Inflammatory macrophage (primary cell): ENCODE measurements around the gene CAMKMT.

Experiments
- DNase-seq, 2 donors: peaks; one replicate each; pipeline ENCODE4 v3.0.0-alpha.2; 2020 to 2022

The CAMKMT gene

GRCh38 chr2:44805401-44806235 lies 443.9 kb downstream of the CAMKMT start:
- no peak for DNase-seq

DNA sequence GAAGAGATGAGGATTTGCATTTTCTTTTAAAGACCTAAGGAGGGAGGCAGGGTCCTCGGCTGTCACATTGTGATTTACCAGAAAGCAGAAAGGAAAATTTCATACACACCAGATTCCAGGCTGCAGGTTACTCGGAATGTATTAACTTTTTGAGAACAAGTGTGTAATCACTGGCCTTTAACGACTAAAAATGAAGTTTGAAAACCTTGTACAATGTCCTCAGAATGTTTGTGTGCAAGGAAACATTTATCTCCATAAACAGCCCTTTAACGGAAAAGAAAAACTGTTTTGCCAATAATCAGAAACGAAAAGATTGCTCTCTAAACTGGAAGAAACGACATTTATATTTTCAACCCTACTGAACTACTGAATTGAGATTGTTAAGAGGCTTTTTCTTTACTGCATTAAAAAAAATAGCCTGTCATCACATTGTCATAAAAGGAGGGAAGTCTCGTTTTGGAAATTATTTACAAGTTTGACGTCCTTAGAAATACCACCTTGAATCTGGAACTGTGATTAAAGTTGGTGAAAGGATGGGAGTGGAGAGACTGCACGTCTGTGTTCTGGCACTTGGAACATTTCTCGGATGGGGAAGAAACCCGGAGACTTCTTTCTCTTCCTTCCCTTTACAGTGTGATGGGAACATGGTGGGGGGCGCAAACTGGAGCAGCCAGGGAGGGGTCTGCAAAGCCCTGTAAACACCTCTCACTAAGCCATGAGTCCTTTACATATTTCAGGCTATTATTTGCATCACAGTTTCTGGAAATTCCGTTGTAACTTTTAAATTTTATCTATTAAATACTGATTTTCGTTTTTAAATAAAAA lies 445.7 kb downstream of the CAMKMT start:
- no peak for DNase-seq

DNA sequence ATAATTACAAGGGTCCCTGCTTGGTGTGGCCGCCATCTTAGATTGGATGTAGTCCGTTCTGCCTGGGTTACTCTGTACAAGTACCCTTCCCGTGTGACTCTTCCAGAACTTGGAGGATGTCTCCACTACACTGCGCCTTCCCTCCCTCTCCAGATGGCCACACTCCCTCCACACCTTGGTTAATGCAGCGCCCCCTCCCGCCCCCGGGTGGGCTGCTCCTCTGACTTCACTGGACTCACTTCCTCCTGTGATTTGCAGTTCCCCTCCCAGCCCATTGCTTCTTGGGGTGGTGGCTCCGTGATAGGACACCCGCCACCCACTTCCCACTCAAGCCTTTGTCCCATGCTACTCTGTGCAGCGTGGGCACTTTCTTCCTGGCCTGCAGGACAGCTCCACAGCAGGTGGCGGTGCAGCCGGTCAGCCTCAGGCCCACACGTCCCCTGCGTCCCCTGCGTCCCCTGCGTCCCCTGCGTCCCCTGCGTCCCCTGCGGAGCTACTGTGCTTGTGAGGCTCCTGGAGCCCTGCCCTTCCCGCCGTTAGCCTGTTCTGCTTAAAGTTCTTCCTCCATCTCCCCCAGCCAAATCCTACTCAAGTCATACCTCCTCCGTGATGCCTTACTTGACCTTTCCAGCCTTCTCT lies 449.3 kb downstream of the CAMKMT start:
- DNase-seq: no peak

DNA sequence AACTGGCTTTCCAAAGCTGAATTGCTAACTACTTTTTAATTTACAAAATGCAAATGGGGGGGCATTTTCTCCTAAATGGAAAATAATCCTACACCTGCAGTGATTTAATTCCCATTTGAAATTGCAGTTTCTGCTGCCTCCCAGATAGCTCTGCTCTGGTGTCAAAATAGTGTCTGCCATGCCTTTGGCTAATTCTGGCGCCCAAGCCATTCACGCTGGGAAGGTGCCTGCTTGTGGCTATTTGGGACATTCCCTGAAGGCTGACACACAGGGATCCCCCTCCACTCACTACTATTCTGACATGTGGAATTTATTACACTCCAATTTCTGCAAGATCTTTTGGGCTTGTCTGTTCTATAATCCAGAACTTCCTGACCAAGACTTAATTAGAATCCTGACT lies 451.4 kb downstream of the CAMKMT start:
- no peak for DNase-seq

DNA sequence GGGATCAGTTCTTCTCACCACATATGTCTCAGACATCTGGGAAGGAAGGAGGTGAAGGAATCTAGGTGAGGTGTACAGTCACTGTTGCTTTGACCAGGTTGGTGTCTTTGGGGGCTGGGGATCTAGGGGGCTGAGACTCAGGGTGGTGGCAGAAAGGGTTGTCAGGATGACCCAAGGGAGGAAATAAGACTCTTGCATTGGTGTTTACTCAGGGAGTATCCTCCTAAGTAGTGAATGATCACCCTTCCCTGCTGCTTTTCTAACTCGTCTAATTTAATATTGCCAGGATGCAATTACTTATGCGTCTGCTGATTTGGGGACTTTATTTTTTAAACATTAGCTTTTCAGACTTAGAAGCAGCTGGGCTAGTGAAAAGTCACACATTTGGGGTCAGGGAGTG lies 451.9 kb downstream of the CAMKMT start:
- DNase-seq: no peak

DNA sequence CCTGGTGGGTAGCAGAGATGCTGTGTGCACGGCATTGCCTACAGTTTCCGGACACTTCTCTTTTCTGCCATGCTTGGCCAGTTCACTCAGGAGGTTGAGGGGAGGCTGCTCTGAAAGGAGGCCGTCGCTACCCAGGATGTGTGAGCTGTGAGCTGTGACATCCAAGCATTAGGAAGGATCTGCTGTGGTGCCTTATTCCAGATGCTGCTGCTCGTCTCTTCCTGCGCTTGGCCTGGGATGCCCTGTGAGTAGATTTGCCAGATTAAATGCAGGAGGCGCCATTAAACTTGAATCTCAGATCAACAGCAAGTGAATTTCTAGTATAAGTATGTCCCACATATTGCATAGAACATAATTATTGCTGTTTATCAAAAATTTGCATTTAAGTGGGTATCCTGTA lies 455.5 kb downstream of the CAMKMT start:
- DNase-seq: no peak

DNA sequence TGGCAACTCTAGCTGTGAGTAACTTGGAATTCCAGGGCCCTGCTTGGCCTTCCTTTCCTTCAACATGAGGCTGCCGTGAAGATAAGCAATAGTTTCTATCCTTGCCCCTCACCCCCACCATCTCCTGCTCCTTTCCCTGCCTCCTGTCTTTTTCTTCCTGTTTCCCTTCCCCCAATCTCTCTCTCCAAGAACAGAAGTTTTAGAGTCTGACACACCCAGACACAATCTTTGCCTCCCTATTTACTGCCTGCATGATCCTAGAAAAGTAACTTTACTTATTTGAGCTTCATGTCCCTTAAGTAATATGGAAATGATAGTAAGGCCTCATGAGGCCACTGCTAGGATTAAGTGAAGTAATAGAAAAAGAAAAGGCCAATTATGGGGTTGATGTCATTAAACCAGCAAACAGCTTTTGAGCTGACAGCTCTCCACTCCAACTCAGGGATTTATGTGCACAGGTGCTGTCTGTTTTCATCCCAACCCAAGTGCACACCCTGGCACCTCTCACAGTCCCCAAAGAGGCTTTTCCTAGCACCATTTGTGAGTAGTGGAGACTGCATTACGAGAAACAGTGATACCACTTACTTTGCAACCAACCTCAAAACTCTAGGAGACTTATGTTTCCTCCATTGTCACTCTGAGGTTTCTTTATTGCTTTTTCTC lies 456.1 kb downstream of the CAMKMT start:
- DNase-seq: no peak

- no peak for DNase-seq
Measured at GRCh38 chr2:44819061-44819460, 457.3 kb downstream of the CAMKMT start.

- no peak for DNase-seq
Measured at GRCh38 chr2:44821500-44821899, 459.8 kb downstream of the CAMKMT start.

DNA sequence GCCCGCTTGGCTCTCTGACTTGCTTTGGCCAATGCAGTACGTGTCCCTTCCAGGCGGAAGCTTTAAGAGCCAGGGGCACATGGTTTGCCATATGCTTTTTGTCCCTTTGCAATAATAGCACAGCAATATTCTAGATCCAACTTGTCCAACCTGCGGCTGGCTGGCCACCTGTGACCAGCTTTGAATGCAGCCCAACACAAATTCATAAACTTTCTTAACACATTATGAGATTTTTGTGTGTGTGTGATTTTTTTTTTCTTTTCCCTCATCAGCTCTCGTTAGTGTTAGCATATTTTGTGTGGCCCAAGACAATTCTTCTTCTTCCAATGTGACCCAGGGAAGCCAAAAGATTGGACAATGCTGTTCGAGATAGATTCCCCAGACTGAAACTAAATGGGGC lies 460.4 kb downstream of the CAMKMT start:
- no peak for DNase-seq
